ENCODE measurements around the gene BNC2. TPM values are rescaled to one million over a fixed set of nuclear protein-coding genes. Genes with fewer than 3 reads are reported as not detected.

The BNC2 gene
- total and polyA plus RNA-seq, 2 of the 4 experiments (the other 2 are of a cell fraction), result 15.5 to 45.2 TPM

DNA sequence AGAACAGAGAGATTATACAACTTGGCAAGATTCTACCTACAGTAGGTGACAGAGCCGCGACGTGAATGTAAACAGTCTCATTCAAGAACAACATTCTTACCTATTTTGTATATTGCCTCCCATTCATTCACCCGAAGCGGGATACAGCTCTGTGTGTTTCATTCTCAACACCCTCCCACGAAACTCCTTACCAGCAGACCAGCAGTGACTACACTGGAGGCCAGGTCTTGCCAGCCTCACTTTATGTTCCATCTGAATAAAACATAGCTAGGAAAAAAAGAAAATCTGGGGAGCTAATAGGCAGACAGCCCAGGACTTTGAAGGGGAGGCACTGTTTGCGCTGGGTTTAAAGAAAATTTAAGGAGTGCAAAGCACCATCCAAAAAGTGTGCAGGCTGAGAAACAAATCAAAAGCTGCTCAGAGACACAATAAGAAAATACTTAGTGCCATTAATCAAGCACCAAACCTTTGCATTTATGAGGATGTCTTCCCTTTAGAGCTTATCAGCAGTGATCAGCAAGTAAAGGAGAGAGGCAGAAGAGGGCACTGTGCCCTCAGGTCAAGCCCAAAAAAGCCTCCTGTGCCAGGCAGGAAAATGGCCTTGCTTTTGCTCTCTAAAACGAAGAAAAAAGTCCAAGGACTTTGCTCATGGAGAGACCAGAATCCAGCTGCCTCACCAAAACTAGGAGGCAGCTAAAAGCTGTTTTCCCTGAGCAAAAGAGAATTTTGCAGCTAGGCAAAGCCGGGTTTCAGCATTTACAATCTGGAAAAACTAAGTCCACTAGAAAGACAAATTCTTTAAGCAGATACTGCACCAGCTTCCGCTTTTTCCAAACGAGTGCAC lies 295.1 kb downstream of the BNC2 start:
- intact Hi-C loops (cut with micrococcal nuclease) (no loop called here), dilution Hi-C loops (cut with HindIII; ENCODE audit: low sequenced_read_pairs, unreplicated experiment) (no loop called here), in situ Hi-C loops (cut with MboI; ENCODE audit: low sequenced_read_pairs) (no loop called here)
- Histone ChIP-seq H3K23ac (ENCODE audit: low read depth, low read length) (peak overlapping the region; percentile 60; the same call in 1 of the 2 replicates), H3K14ac (replicated peaks; ENCODE audit: low read depth, low read length) (0 out of 2 replicates have a peak overlapping the region, but pooled peaks have one; percentile 10), H3K27me3 (ENCODE audit: control insufficient read depth, insufficient read depth, low read length) (no peaks in the 10 kb centered on the region), H2AK5ac (ENCODE audit: low read depth, low read length) (no peak overlapping the region), H2BK5ac (ENCODE audit: low read depth, low read length, poor library complexity, severe bottlenecking) (no peak overlapping the region), H4K5ac (ENCODE audit: low read depth, low read length) (no peak overlapping the region), H3K56ac (ENCODE audit: extremely low read depth, insufficient read depth, low read length) (no peak overlapping the region), H3K9me1 (ENCODE audit: insufficient read depth, low read length) (0 out of 2 replicates have a peak, but pooled peaks cover 3% of the 10 kb centered on the region), H3K36me3 (ENCODE audit: control insufficient read depth, insufficient read depth, low read length) (no peaks in the 10 kb centered on the region), H4K8ac (ENCODE audit: low read depth in 2 of 2, low read length in 2 of 2) (peak overlapping the region in 1 of 2 experiments; percentile 42; a peak in 2 of 4 replicates), H2BK20ac (ENCODE audit: low read depth, low read length) (no peak overlapping the region), H3K18ac (ENCODE audit: low read depth, low read length) (no peak overlapping the region), H3K4ac (ENCODE audit: low read depth, low read length) (peak overlapping the region; percentile 1; the same call in 1 of the 2 replicates), H4K91ac (ENCODE audit: insufficient read depth, low read depth, low read length) (no peak overlapping the region), H3K4me2 (ENCODE audit: low read depth, low read length) (no peak overlapping the region), H3K79me1 (ENCODE audit: low read depth in 1 of 2, low read length in 2 of 2) (peaks cover 21 to 35% of the 10 kb centered on the region in 2 experiments; a peak in 3 of 4 replicates), H2BK120ac (ENCODE audit: low read depth, low read length) (no peak overlapping the region), H4K20me1 (ENCODE audit: insufficient read depth, low read length) (no peaks in the 10 kb centered on the region), H2AK9ac (replicated peaks; ENCODE audit: low read depth, low read length, poor library complexity) (no peak overlapping the region), H2BK15ac (ENCODE audit: low read depth, low read length) (no peak overlapping the region), H2AFZ (replicated peaks; ENCODE audit: low read length, poor library complexity) (no peak overlapping the region), H3K4me1 (ENCODE audit: control insufficient read depth, insufficient read depth, low read length) (peaks cover 10% of the 10 kb centered on the region), H3K9ac (ENCODE audit: low read depth, low read length) (no peak overlapping the region), H3K27ac (ENCODE audit: insufficient read depth, low read length) (no peak overlapping the region), H3K4me3 (ENCODE audit: insufficient read depth, low read depth, low read length) (no peak overlapping the region), H3K9me3 (ENCODE audit: control insufficient read depth, insufficient read depth, low read length) (no peaks in the 10 kb centered on the region)
- no TSS peak for BruUV-seq (replicated peaks)
- ChIA-PET CTCF (interaction anchor here (0.8 to 1.0 kb wide), 3 partner anchors 18 to 126 kb away, joined by 3 to 4 read pairs (median 3); no protein-coding TSS in a partner anchor), POLR2A (ENCODE audit: unreplicated experiment) (no interaction called here)
- no peak for DNase-seq
- TF ChIP-seq SMC3 (IDR thresholded peaks at IDR 0.05; ENCODE audit: low read depth, low read length) (no peak), RAD21 (IDR thresholded peaks at IDR 0.05; ENCODE audit: low read length) (peak; percentile 19; the same call in 1 of the 2 replicates)
- no peak for ATAC-seq (ENCODE audit: low read depth)
- 47% methylated on average over 2 of the region's 11 CpGs; no CpG with 5 or more reads in 1 of the 2 experiments for WGBS, 2 experiments (ENCODE audit: extremely low coverage in 2 of 2, insufficient read length in 1 of 2)
